RWPE2 (cell line): Measurements from ENCODE around the gene ATP10A.
"Not testable (repeated sequence)": the region's sequence is repeated elsewhere in the genome, so short reads cannot be mapped to it uniquely, and the experiment has no call there.

Source experiments
- ATAC-seq: fragments of 200-7000 bp; cut with Tn5 transposase; 3 replicates; pipeline ENCODE4 v1.9.1; 2021; ENCODE audit warnings: low read depth
- DNase-seq: peaks from one replicate; pipeline ENCODE4 v3.0.0-alpha.2; 2020; ENCODE audit warnings: low spot score
- H3K27ac ChIP-seq: fragments of 450-650 bp; 2 replicates; pipeline ENCODE4 v1.5.1; 2017; ENCODE audit warnings: mild to moderate bottlenecking; ENCODE audit not compliant: poor library complexity, severe bottlenecking
- H3K27me3 ChIP-seq: fragments of 250-450 bp; sonication (Bioruptor Pico); 2 replicates; pipeline ENCODE4 v1.5.1; 2021; ENCODE audit warnings: mild to moderate bottlenecking, moderate library complexity; ENCODE audit not compliant: insufficient read depth, poor library complexity, severe bottlenecking
- H3K36me3 ChIP-seq: fragments of 250-450 bp; sonication (Bioruptor Pico); 2 replicates; pipeline ENCODE4 v1.5.1; 2020; ENCODE audit warnings: low read depth, mild to moderate bottlenecking, moderate library complexity
- H3K4me1 ChIP-seq: fragments of 250-450 bp; sonication (Bioruptor Pico); 2 replicates; pipeline ENCODE4 v1.5.1; 2021; ENCODE audit warnings: mild to moderate bottlenecking, moderate library complexity; ENCODE audit not compliant: insufficient read depth, poor library complexity, severe bottlenecking
- H3K4me3 ChIP-seq: fragments of 250-450 bp; sonication (Bioruptor Pico); 2 replicates; pipeline ENCODE4 v1.5.1; 2021; ENCODE audit warnings: mild to moderate bottlenecking, moderate library complexity; ENCODE audit not compliant: severe bottlenecking
- H3K9me3 ChIP-seq: fragments of 250-450 bp; sonication (Bioruptor Pico); 2 replicates; pipeline ENCODE4 v1.5.1; 2021; ENCODE audit warnings: mild to moderate bottlenecking, moderate library complexity; ENCODE audit not compliant: severe bottlenecking
- TF ChIP-seq, protein P1 (sequence below): fragments of 450-650 bp; IDR thresholded peaks from one replicate; pipeline ENCODE4 v1.5.1; 2017; ENCODE audit warnings: mild to moderate bottlenecking, moderate library complexity; ENCODE audit not compliant: poor library complexity, severe bottlenecking

The ATP10A gene

DNA sequence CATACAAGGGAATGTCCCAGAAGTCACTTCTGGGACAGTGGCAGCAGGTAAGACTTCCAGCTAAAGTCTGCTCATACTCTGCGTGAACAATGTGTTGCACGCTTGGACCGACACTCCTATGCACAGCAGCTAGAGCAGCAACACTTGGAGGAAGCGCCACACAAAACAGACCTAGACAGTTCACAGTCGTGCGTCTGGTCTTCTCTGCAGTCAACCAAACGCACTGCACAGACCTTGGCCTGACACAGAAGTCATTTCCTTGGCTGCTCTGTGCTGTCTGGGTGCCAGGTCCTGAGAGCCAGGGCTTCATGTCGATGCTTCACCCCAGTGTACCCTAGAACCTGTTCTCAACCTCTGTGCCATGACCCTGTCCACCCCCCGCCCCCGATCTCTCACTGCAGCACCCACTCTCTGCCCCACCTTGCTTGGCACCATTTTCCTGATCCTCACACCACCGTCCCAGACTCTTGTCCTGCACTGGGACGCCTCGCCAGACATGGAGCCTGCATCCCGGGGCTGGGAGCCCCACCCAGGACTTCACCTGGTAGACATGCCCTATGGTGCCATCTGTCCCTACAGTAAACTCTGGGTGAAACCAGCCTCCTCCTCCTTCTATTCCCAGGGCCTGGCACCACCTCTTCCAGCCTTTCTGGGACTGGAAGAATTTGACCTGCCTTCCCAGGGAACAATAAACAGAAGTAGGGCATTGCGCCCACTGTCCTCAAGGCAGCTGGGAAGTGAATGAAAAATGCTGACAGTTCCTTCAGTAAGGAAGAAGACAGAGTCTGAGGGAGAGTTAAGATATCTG is 3.1 kb downstream of the ATP10A start:
- no peaks in the 10 kb centered on the region for H3K27me3 ChIP-seq

DNA sequence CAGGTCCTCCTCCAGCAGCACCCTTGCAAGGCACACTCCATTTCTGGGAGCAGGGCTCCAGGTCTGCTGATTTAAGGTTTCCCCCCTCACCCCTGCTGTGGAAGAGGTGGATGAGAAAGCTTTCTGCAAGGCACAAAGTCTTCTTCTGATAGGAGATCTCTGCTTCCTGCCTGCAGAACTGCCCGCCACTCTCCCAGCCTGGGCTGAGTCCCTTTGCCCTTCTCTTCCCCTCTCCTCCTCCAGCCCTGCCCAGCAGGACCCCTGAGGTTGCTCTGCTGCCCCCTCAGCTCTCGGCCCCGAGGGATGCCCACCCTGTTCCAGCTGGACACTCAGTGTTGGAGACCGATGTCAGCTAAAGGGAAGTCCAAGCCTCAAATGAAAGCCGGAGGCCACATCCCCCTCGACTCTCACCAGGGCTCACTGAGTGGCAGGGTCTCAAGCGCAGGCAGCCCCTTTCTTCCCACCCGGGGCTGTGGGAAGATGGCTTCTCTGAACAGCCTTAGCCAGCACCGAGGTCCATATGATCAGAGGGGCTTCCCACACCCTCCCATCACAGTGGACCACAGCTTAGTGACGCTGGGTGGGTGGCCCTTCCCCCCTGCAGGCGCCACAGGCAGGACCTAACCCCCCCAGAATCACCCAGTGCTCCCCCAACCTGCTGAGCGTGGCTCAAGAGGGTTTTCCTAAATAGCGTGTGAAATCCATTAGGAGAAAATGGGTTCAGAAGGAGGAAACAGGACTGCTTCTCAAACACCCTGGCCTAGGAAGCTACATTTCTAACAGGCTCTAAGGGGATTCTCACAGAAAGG is 4.0 kb downstream of the ATP10A start:
- no peaks in the 10 kb centered on the region for H3K27me3 ChIP-seq
- ATAC-seq (no peak), DNase-seq (no peak)
- H3K36me3 ChIP-seq: 0 out of 2 replicates have a peak, but pooled peaks cover 5% of the 10 kb centered on the region
- H3K4me1 ChIP-seq: no peaks in the 10 kb centered on the region
- no peaks in the 10 kb centered on the region for H3K9me3 ChIP-seq
- TF ChIP-seq, protein P1, sequence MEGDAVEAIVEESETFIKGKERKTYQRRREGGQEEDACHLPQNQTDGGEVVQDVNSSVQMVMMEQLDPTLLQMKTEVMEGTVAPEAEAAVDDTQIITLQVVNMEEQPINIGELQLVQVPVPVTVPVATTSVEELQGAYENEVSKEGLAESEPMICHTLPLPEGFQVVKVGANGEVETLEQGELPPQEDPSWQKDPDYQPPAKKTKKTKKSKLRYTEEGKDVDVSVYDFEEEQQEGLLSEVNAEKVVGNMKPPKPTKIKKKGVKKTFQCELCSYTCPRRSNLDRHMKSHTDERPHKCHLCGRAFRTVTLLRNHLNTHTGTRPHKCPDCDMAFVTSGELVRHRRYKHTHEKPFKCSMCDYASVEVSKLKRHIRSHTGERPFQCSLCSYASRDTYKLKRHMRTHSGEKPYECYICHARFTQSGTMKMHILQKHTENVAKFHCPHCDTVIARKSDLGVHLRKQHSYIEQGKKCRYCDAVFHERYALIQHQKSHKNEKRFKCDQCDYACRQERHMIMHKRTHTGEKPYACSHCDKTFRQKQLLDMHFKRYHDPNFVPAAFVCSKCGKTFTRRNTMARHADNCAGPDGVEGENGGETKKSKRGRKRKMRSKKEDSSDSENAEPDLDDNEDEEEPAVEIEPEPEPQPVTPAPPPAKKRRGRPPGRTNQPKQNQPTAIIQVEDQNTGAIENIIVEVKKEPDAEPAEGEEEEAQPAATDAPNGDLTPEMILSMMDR: no peak
- no peak overlapping the region for H3K4me3 ChIP-seq
- H3K27ac ChIP-seq: no peak overlapping the region

More for the DNA sequence above, 3.1 kb downstream of the ATP10A start:
- Histone ChIP-seq H3K4me1 (no peaks in the 10 kb centered on the region), H3K36me3 (0 out of 2 replicates have a peak, but pooled peaks cover 5% of the 10 kb centered on the region), H3K27ac (no peak overlapping the region), H3K4me3 (no peak overlapping the region), H3K9me3 (no peaks in the 10 kb centered on the region)
- ATAC-seq: no peak
- no peak for DNase-seq
- TF ChIP-seq, protein P1: no peak

DNA sequence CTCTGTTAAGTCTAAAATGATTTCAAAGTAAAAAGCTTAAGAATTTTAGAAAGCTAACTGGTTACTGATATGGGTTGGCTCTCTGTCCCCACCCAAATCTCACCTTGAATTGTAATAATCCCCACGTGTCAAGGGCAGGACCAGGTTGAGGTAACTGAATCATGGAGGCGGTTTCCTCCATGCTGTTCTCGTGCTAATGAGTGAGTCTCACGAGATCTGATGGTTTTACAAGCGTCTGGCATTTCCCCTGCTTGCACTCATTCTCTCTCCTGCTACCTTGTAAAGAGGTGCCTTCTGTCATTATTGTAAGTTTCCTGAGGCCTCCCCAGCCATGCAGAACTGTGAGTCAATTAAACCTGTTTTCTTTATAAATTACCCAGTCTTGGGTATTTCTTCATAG is 7.1 kb downstream of the ATP10A start:
- H3K27me3 ChIP-seq, H3K4me3 ChIP-seq, DNase-seq, H3K9me3 ChIP-seq, H3K4me1 ChIP-seq, ATAC-seq, H3K27ac ChIP-seq, H3K36me3 ChIP-seq: not testable (repeated sequence)

- H3K4me3 ChIP-seq: no peak overlapping the region
- H3K36me3 ChIP-seq: 0 out of 2 replicates have a peak, but pooled peaks cover 2% of the 10 kb centered on the region
- no peaks in the 10 kb centered on the region for H3K27me3 ChIP-seq
- H3K27ac ChIP-seq: no peak overlapping the region
- H3K9me3 ChIP-seq: no peaks in the 10 kb centered on the region
- peaks cover 19% of the 10 kb centered on the region for H3K4me1 ChIP-seq
- ATAC-seq: no peak
- TF ChIP-seq, protein P1: no peak
- DNase-seq: no peak
Observed at GRCh38 chr15:25852661-25853524, 10.2 kb downstream of the ATP10A start.

DNA sequence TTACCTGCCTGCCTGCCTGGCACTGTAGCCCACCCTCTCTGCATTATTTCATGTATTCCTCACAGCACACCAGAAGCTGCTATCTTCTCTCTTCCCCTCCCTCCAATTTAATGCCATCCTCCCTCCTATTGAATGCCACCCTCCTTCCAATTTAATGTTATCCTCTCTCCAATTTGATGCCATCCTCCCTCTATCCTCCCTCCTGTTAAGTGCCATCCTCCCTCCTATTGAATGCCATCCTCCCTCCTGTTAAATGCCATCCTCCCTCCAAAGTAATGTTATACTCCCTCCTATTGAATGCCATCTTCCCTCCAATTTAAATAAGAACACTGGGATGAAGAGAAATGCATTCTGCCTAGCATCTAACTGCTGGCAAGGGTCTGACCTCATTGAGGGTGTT is 11.1 kb downstream of the ATP10A start:
- H3K27me3 ChIP-seq: no peaks in the 10 kb centered on the region
- H3K4me1 ChIP-seq: peaks cover 19% of the 10 kb centered on the region
- DNase-seq (no peak), ATAC-seq (no peak)
- H3K27ac ChIP-seq: no peak overlapping the region
- TF ChIP-seq, protein P1: no peak
- H3K36me3 ChIP-seq: no peaks in the 10 kb centered on the region
- no peaks in the 10 kb centered on the region for H3K9me3 ChIP-seq
- no peak overlapping the region for H3K4me3 ChIP-seq
